ENCODE results near the gene NR4A2.
A peak's percentile ranks its signal among the peaks of the same experiment; 100 is the strongest.

The NR4A2 gene

GRCh38 chr2:156333951-156334495, 1.5 kb upstream of the NR4A2 start:
- DNase-seq = peak; percentile 59 to 87
- peaks cover 7 to 10% (median 9%) of the 10 kb centered on the region in 3 donors for H3K36me3 ChIP-seq
- peak overlapping the region; percentile 99 to 100 for H3K27ac ChIP-seq
- no peaks in the 10 kb centered on the region for H3K27me3 ChIP-seq
- H3K4me3 ChIP-seq = peak overlapping the region; percentile 87 to 89
- intact Hi-C loops (cut with DNase I; ENCODE audit: low total_unique reads) = loop anchor here (5.0 kb wide), 2 partner anchors 68 to 103 kb away; partner anchors contain the start of gene GPD2
- H3K9me3 ChIP-seq = no peaks in the 10 kb centered on the region
- peaks cover 0 to 12% (median 10%) of the 10 kb centered on the region in 4 donors for H3K4me1 ChIP-seq
- peak in 1 of 2 experiments; percentile 17 for TF ChIP-seq CTCF (IDR thresholded peaks at IDR 0.05)

GRCh38 chr2:156333274-156333950, 891 bp upstream of the NR4A2 start:
- Histone ChIP-seq H3K27ac (peak overlapping the region; percentile 99 to 100), H3K36me3 (peaks cover 9 to 15% (median 11%) of the 10 kb centered on the region in 3 donors), H3K4me3 (peak overlapping the region; percentile 87 to 89), H3K4me1 (peaks cover 0 to 6% (median 6%) of the 10 kb centered on the region in 4 donors), H3K9me3 (no peaks in the 10 kb centered on the region), H3K27me3 (no peaks in the 10 kb centered on the region)
- TF ChIP-seq CTCF (IDR thresholded peaks at IDR 0.05) = no peak
- intact Hi-C loops (cut with DNase I; ENCODE audit: low total_unique reads) = loop anchor here (5.0 kb wide), 2 partner anchors 69 to 104 kb away; partner anchors contain the start of gene GPD2
- no peak for DNase-seq

DNA sequence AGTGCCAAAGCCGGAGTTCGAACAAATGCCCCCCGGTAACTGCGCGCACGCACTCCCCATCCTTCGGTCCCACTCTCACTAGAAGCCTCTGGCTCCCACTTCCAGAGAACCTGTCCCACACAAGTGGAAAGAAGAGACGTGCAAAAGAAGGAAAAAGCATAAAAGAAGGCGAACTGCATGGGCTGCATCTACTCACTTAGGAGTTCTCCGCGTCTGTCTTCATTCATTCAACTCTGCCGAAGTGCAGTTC, 312 bp downstream of the NR4A2 start:
- TF ChIP-seq CTCF (IDR thresholded peaks at IDR 0.05) = no peak
- Histone ChIP-seq H3K27ac (peak overlapping the region; percentile 99 to 100), H3K4me3 (peak overlapping the region; percentile 87 to 89), H3K4me1 (peaks cover 0 to 6% (median 5%) of the 10 kb centered on the region in 4 donors), H3K27me3 (no peaks in the 10 kb centered on the region), H3K9me3 (no peaks in the 10 kb centered on the region), H3K36me3 (peaks cover 9 to 27% (median 22%) of the 10 kb centered on the region in 3 donors)
- intact Hi-C loops (cut with DNase I; ENCODE audit: low total_unique reads) = loop anchor here (5.0 kb wide), 2 partner anchors 70 to 105 kb away; partner anchors contain the start of gene GPD2
- no peak for DNase-seq

DNA sequence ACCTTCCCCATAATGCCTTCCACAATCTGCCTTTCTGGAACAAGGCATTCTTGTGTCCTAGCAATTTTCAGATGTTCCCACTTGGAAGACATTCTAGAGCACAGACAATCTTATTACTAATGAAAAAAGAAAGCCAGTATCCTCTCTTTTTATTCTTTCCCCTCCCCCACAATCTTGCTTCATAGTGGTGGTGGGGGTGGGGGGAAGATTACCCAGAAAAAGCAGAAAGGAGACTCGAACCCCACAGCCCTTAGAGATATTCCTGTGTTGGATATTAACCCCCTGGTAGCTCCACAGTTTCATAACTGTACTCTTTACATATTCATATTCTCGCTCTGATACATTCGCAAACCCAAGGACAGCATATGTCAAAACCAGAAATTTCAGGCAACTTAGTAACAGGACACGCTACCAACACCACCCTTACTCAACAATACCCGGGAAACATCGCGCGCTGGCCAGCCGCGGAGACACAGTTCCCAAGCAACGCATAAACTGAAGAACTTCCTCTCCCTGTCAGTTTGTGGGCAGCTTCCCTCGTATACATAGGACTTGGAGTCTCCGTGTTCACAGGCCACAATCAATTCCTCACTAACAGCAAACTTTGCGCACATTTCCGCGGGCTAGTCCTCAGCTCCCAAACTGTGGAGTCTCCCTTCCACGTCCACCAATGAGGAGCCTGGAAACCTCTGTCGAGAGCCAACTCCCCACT, 793 bp downstream of the NR4A2 start:
- Histone ChIP-seq H3K9me3 (no peaks in the 10 kb centered on the region), H3K36me3 (peaks cover 9 to 32% (median 26%) of the 10 kb centered on the region in 3 donors), H3K4me1 (peaks cover 0 to 6% (median 5%) of the 10 kb centered on the region in 4 donors), H3K27me3 (no peaks in the 10 kb centered on the region), H3K4me3 (peak overlapping the region; percentile 87 to 89), H3K27ac (peak overlapping the region; percentile 99 to 100)
- intact Hi-C loops (cut with DNase I; ENCODE audit: low total_unique reads) = loop anchor here (5.0 kb wide), 2 partner anchors 71 to 106 kb away; partner anchors contain the start of gene GPD2
- DNase-seq = peak; percentile 87 to 90
- no peak for TF ChIP-seq CTCF (IDR thresholded peaks at IDR 0.05)

- no peak for TF ChIP-seq CTCF (IDR thresholded peaks at IDR 0.05)
- Histone ChIP-seq H3K4me3 (no peak overlapping the region), H3K27ac (no peak overlapping the region), H3K9me3 (no peaks in the 10 kb centered on the region), H3K27me3 (no peaks in the 10 kb centered on the region), H3K36me3 (peaks cover 14 to 48% (median 38%) of the 10 kb centered on the region in 3 donors), H3K4me1 (peaks cover 0 to 6% (median under 1%) of the 10 kb centered on the region in 4 donors)
- intact Hi-C loops (cut with DNase I; ENCODE audit: low total_unique reads) = loop anchor here (5.0 kb wide), 2 partner anchors 72 to 107 kb away; partner anchors contain the start of gene GPD2
- DNase-seq = no peak
These were observed 2.4 kb downstream of the NR4A2 start for GRCh38 chr2:156329927-156330726.

Measured in tibial artery (tissue), 4 donors.